ENCODE results near the gene ZNF277.
A peak's percentile ranks its signal among the peaks of the same experiment; 100 is the strongest.

ZNF277 gene

DNA sequence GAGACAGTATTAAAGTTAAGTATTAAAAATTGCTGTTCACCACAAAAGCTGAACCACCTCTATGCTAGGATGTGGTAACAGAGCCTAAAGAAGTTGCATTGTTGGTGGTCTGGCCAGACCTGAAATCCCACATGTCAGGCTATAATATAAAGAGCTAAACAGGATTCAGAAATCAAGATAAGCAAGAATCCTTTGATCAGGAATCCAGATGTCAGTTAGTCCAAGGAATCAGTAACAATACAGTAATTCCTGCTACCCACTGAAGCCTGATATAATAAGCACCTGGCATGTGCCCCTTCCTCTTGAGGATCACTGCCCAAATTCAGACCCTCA is 48.9 kb downstream of the ZNF277 start:
- no peak for DNase-seq

DNA sequence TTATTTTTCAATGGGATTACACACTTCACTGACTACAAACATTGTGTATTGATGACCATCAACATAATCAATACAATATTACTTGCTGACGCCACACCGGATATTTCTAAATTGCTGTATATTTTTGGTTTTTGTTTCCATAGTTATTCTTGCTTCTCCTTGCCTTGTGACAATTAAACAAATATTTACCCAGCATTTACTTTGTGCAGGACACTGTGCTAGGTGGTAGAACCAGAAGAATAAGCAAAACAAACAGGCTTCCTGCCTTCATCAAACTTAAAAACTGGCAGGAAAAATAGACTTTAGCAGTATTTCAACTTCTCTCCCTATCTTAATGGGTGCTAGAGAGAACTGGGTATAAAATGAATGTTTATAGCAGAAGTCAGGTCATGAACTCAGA is 50.6 kb downstream of the ZNF277 start:
- no peak for DNase-seq

GRCh38 chr7:112260911-112261310 is 54.4 kb downstream of the ZNF277 start:
- DNase-seq = no peak

GRCh38 chr7:112262036-112262435 is 55.5 kb downstream of the ZNF277 start:
- no peak for DNase-seq

- peak in 1 of 2 experiments; percentile 12 for DNase-seq
Measured at GRCh38 chr7:112262855-112263487, 56.5 kb downstream of the ZNF277 start.

DNA sequence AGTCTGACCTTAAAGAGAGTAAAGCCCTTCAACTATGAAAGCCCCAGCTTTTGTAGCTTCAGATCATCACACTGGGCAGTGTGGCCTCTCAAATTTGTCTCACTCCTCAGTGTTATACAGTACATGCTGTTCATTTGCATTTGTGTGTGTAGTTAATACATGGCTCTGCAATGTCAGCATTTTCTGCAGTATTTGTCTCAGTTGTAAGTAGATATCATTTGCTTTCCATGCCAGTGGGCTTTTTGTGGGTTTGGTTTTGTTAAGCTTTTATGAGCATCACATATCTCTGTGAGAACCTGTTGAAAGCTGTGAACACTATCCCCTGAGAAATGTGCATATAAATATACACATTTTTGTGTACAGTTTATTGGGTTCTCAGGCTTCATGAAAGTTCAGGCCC is 57.0 kb downstream of the ZNF277 start:
- DNase-seq = peak; percentile 49 to 59

DNA sequence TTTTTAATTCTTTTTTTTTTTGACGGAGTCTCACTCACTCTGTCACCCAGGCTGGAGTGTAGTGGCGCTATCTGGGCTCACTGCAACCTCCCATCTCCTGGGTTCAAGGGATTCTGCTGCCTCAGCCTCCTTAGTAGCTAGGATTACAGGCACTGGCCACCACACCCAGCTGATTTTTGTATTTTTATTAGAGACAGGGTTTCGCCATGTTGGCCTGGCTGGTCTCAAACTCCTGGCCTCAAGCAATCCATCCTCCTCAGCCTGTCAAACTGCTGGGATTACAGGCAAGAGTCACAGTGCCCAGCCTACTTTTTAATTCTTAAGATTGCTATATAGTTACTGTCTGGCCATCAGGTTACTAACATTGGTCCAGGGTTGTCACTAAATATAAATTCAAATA is 59.6 kb downstream of the ZNF277 start:
- no peak for DNase-seq

DNA sequence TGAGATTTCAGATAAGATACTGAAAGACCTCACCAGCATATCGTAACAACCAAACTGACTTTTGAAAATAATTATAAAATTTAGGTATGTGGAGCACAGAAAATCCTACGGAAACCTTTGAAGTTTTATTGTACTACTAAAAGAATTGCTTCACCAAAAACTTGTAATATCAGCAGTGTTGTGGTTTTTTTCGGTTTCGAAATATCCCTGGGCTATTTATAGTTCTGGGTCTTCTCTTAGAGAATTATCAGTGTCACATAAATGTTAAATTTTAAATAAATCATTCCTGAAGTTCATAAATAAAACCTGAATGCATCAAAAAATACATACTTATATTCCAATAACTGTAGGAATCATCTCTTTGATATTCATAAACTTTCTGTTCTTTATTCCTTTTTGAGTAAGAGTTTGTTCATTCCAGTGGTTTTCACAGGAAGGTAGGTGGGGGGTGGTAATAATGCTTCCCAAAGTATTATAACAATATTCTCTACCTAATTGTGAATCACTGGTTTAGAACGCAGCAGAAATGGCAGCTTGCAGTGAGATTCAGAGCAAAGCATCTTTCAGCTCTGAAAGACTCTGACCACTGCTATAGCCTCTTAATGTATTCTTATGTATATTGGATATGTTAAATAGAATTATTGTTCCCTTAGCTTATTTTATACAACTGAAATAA is 60.2 kb downstream of the ZNF277 start:
- DNase-seq = no peak

GRCh38 chr7:112267944-112268691 is 61.6 kb downstream of the ZNF277 start:
- no peak for DNase-seq

- DNase-seq = no peak
Measured at GRCh38 chr7:112271162-112271561, 64.7 kb downstream of the ZNF277 start.

DNA sequence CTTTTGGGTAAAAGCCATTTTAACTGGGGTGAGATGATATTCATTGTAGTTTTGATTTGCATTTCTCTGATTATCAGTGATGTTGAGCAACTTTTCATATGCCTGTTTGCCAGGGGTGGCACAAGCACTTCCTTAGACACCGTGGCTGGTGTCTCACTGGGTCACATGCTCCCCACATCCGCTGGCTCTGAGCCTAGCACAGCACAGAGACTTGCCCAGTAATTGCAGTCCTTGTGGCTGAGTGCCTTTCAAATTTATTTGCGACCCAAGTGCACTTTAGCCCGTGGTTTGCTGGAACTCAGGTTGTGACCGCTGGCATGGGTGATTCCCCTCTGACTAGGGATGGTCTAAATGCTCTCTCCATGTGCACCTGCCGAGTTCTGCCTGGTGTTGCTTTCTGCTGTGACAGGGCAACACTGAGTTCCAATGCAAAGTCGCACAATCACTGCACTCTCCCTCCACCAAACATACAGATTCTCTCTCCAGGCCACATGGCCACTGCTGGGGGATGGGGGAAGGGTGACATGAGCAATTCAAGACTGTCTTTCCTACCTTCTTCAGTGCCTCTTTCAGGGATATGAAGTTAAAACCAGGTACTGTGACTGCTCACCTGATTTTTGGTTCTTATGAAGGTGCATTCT is 66.5 kb downstream of the ZNF277 start:
- DNase-seq = no peak

DNA sequence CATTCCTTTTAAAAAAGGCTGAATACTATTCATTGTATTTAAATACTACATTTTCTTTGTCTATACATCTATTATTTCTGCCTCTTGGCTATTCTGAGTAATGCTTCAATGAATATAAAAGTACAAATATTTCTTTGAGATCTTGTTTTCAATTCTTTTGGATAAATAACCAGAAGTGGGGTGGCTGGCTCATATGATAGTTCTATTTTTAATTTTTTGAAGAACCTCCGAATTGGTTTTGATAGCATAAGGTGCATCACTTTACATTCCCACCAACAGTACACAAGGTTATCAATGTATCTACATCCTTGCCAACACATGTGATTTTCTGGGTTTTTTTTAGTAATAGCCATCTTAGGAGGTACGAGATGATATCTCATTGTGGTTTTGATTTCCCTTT is 72.5 kb downstream of the ZNF277 start:
- no peak for DNase-seq

DNA sequence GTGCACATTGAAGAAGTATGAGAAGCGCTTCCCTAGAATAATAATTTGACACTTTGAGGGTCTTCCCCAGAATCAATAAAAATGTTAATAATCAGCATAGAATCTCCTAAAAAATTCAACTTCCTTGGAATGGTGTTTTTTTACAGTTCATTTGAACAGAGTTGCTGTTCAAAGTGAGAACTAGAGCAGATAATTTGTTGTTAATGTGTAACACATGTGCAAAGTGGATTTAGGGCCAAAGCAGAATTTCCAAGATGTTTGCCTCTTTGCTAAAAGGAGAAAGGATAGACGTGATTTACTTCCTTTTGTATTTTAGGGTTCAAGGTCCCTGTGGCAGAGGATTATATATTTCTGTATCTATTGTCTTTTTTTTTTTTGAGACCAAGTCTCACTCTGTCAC is 73.8 kb downstream of the ZNF277 start:
- no peak for DNase-seq

- no peak for DNase-seq
Measured at GRCh38 chr7:112282476-112283188, 76.1 kb downstream of the ZNF277 start.

- peak; percentile 32 to 54 for DNase-seq
Measured at GRCh38 chr7:112283382-112283910, 77.0 kb downstream of the ZNF277 start.

DNA sequence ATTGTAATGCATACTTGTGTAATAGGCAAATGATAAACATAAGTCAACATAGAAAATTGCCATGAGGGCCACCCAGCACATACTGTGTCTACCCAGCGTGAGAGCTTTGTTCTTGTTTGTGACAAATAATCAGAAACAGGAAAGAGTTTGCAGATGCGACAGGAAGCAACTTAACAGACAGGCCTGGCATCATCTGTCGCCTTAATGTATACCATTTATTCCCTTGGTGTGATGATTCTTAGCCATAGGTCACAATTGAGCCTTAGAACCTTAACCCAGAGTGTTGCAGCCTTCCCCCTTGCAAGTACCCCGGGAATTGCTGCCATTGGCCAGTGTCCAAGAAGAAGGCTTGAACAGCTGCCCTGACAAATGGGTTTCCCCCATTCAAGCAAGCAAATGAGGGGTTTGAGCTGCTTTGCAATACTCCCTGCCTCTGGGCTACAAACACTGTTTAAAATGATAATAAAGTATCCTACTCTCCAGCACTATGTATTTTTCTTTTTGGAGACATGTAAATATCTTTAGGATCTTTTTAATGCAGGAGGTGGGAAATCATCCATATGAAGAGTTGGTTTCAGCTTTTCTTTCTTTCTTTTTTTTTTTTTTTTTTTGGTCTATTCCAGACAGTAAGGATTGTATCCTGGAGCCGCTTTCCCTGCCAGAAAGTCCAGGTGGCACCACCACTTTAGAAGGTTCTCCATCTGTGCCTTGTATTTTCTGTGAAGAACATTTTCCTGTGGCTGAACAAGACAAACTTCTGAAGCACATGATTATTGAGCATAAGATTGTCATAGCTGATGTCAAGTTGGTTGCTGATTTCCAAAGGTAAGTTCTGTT is 80.0 kb downstream of the ZNF277 start:
- DNase-seq = peak; percentile 82 to 84

DNA sequence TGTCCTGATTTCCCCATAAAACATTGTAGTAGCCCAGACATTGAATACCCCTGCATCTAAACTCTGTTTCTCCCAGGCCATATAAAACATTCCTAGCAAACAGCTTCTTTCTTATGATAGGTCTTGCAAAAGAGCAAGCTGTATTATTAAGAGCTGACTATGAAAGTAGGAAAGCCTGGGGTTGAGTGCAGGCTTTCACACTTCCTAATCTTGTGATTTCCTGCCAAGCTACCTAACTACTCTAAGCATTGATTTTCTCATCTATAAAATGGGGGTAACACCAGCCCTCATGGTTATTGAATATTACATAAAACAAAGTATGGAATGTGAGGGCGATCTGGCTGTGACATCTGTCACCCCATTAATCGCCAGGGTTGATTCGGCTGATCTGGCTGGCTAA is 81.8 kb downstream of the ZNF277 start:
- DNase-seq = no peak

DNA sequence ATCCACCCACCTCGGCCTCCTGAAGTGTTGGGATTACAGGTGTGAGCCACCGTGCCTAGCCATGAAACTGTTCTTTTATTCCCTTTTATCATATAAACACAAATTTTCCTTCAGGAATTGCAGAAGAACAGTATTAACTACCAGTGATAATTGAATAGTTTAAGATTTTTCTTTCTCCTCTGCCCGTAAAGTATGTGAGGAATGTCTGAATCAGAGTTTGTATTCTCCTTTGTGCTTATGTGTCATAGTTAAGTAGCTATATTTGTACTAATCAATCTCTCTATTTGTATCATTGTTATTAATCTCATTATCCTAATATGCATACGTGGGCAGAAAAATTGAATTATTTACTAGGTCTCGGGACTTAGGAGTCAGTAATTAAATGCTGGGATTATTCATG is 83.6 kb downstream of the ZNF277 start:
- DNase-seq = no peak

DNA sequence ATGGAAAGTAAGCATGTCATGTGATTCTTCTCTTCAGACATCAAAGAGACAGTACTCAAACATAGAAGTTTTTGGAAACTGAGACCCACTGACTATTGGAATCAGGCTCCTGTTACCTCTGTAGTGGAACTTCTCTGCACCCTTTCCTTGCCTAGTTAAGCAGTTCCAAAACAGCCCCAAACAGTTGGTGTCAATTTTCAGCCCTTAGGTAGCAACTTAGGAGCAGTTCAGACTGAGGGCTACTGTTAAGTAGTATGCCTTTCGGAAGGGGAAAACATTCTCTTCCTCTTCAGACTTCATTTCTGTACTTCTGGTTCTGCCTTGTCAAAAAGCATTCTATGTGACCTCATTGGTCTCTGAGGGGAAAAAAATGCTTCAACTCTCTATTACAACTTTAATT is 85.7 kb downstream of the ZNF277 start:
- no peak for DNase-seq

DNA sequence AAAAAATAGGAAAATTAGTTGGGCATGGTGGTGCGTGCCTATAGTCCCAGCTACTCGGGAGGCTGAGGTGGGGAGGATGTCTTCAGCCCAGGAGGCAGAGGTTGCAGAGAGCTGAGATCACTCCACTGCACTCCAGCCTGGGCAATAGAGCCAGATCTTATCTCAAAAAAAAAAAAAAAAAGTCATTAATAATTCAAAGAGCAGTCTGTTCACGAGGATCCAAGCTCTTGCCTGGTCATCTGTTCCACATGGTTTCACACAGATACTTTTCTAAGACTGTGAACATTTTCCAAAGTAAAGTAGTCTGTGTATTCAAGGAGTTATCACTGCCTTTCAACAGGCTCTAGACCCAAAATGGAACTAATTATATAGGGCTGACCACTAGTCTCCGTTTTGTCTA is 86.9 kb downstream of the ZNF277 start:
- no peak for DNase-seq

GRCh38 chr7:112296432-112296831 is 89.9 kb downstream of the ZNF277 start:
- DNase-seq = no peak

- DNase-seq = no peak
Measured at GRCh38 chr7:112297681-112298080, 91.2 kb downstream of the ZNF277 start.

Data from NCI-H526 (cell line).